ENCODE results near the gene A2M.

Gene A2M

DNA sequence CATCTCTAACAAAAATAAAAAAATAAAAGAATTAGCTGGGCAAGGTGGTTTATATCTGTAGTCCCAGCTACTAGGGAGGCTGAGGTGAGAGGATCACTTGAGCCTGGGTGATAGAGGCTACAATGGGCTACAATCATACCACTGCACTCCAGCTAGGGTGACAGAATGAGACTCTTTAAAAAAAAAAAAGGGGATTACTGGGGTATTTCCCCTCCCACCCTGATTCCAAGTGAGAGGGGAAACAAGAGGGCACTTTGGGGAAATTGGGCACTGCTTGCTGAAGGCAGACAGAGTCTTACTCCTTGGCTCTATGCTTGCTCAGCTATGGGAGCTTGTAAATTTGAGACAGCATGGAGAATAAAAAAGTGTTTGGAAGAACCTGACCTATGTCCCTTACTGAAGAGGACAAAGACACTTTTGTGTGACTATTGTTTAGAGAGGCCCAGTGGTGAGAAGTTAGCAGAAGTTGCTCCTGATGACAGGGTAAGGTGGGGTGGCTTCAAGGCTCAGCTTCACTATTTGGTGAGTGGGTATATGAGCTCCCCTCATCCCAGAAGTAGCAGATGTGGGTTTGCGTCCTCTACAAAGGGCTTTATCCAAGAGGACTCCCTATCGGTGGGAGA, 82.3 kb downstream of the A2M start:
- no peak for DNase-seq

DNA sequence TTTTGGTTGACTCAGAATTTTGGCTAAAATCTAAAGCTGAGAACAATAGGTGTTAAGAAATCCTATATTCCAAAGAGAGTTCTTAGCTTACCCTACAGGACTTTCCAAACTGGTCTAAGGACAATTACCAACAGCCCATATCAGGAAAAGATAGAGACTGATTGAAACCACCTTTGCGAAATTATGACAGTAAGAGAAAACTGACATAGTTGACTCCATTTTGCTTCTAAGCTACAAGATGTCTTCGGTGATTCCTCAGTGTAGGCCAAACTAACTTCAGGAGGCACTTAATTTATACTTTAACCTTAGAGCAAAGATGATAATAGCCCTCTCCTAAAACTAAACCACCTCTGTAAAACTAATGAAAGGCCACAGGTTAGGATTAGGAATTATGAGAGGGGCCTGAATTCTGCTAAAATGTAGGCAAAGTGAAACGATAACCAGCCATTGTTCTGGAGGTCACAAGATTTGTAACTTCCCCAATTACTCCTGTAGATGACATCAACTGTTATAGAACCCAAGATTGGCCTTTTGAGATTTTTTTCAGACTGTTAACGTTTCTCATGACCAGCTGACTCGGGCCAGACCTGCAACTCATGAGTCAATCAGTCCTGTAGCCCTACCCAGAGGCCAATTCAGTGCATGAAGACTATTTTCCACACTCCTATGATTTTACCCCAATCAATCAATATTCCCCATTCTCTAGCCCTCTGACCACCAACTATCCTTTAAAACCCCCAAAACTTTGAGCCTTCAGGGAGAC, 83.3 kb downstream of the A2M start:
- no peak for DNase-seq

DNA sequence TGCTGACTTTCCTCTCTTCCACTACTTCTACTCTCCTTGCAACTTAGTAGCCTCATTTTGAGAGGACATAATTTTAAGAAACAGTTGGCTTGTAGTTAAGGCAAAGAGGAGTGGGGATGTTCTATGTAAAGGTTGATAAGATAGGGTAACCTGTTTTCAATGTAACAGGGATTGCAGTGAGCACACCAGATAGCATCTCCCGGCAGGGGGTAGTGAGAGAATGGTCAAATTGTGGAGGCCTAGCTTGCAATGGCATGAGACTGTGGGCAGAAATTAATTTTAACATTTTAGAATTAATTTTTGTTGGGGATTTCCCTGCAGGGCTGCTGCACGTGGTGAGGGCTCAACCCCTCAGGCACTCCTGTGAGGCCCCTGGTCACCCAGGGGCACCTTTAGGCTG, 84.9 kb downstream of the A2M start:
- DNase-seq: no peak

DNA sequence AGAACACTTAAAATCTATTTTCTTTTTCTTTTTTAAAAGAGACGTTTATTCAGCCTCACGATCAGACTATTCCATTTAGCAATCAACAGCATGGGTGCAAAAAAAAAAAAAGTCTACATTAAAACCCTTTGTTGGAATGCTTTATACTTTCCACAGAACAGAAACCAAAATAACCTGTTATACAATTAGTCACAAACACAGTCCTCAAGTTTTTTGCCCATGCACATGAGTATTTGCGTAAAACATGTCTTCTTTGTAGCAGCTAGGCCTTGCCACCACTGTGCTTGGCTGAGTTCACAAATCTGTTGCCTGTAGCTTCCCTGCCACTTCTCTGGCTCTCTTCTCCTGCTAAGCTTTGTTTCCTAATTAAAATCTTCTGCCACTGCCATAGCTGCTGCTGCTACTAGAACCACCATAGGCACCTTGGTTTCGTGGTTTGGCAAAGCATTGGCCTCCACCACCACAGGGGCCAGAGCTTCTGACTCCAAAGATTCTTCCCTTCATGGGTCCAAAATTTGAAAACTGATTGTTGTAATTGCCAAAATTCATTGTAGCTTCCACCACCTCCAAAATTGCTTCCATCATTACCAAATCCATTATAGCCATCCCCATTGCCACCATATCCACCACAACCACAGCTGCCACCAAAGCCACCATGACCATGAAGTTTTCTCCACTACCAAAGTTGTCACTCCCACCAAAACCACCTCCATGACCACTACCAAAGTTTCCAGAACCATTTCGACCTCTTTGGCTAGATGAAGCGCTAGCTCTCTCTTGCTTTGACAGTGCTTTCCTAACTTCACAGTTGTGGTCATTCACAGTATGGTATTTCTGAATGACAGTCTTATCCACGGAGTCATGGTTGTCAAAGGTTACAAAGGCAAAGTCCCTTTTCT, 88.3 kb downstream of the A2M start:
- no peak for DNase-seq

DNA sequence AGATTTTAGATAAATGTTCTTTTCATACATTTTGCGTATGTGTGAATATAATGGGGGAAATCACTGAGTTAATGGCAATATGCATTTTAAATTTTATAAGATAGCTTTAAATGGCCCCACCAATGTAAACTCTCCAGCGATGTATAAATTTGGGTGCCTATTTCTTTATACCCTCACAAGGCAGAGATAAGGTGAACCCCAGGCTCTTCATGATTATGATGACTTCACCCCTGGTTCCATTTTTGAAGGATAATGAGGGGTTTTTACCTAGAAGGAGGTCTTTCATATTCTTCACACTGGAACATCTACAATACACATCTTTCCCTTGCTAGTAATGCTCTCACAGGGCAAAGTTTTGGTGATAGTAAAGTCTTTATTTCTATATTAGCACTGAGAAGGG, 91.2 kb downstream of the A2M start:
- no peak for DNase-seq

DNA sequence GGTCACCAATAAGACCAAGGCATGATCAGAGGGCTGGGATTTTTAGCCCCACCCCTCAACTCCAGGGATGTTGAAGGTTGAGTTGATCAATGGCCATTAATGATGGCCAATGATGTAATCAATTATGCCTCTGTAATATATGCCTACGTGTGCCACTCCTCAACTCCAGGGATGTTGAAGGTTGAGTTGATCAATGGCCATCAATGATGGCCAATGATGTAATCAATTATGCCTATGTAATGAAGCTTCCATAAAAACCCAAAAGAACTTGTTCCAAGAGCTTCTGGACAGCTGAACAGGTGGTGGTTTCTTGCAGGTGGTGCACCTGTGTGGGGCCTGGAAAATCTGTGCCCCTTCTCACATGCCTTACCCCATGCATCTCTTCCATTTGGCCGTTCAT, 93.1 kb downstream of the A2M start:
- no peak for DNase-seq
